GM19395 (cell line): Measurements from ENCODE around the gene SALL3.

Experiments
- ATAC-seq: cut with Tn5 transposase; IDR thresholded peaks from one replicate; pipeline ENCODE4 v1.9.1; 2021; ENCODE audit warnings: mild to moderate bottlenecking, moderate library complexity; ENCODE audit not compliant: unreplicated experiment

The SALL3 gene

GRCh38 chr18:78980279-78980771 lies 707 bp downstream of the SALL3 start:
- no peak for ATAC-seq

DNA sequence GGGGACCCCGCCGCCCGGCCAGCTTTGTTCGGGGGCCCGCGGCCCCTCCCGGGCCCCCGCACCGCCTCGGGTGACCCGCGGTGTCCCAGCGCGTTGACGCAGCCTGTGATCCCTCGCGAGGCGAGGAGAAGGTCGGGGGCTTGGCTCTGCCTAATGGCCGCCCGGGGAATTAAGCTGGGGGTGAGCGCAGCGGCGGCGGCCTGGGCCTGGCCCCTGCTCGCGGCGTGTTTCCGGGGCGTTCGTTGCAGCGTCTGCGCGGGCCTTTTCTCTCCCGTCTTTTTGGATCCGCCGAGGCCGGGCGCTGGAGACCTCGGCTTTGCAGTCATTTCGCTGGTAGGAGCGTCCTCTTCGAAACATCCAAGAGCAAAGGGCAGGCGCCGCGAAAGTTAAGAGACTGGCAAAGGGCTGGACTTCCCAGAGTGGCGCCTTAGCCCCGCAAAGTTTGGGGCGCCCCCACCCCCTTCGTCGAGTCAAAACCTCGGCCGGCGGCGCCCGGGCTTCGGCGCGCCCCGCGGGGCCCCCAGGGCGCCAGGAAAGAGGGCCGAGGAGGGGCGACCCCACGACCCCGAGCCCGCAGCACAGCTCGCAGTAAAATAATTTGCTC lies 1.3 kb downstream of the SALL3 start:
- no peak for ATAC-seq

DNA sequence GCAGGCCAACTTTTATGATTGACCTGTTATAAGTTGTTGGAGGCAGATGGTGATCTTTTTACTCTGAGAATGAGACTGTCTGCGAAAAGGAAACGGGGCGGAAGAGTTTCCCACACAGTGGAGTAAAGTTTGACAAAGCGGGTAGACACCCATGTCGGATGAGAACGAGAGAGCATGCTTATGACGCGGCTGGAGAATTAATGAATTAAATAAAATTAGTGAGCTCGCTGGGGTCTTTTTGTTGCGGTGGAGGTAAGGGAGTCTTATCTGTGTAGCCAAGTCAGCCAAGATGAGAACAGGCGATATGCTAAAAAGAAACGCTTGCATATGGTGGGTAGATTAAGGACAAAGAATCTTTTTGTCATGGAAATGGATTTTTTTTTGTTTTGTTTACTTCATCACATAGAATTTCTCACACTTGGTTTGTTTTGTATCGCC lies 1.8 kb downstream of the SALL3 start:
- ATAC-seq: no peak

- no peak for ATAC-seq
Observed at GRCh38 chr18:78981989-78982620, 2.5 kb downstream of the SALL3 start.

GRCh38 chr18:78983512-78983911 lies 3.9 kb downstream of the SALL3 start:
- no peak for ATAC-seq

GRCh38 chr18:78984941-78985784 lies 5.5 kb downstream of the SALL3 start:
- ATAC-seq: peak; percentile 68

GRCh38 chr18:78986018-78986481 lies 6.4 kb downstream of the SALL3 start:
- ATAC-seq: no peak

DNA sequence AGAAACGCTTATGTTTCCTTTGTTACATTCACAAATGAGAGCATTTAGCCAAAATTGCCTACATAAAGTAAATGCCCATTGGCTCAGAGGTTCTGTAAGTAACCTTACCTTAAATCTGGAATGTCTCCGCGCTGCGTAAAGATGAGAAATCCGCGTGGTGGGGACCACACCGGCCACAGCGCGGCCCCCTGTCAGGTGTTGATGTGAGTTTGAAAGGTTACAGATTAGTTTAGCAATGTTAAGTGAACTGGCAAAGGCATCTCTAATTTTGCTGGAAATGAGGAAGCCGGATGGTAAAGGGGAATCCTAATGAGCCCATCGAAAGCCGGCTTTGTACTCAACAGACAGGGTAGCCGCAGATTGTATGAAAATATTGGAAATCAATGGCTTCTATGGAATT lies 11.8 kb downstream of the SALL3 start:
- no peak for ATAC-seq

DNA sequence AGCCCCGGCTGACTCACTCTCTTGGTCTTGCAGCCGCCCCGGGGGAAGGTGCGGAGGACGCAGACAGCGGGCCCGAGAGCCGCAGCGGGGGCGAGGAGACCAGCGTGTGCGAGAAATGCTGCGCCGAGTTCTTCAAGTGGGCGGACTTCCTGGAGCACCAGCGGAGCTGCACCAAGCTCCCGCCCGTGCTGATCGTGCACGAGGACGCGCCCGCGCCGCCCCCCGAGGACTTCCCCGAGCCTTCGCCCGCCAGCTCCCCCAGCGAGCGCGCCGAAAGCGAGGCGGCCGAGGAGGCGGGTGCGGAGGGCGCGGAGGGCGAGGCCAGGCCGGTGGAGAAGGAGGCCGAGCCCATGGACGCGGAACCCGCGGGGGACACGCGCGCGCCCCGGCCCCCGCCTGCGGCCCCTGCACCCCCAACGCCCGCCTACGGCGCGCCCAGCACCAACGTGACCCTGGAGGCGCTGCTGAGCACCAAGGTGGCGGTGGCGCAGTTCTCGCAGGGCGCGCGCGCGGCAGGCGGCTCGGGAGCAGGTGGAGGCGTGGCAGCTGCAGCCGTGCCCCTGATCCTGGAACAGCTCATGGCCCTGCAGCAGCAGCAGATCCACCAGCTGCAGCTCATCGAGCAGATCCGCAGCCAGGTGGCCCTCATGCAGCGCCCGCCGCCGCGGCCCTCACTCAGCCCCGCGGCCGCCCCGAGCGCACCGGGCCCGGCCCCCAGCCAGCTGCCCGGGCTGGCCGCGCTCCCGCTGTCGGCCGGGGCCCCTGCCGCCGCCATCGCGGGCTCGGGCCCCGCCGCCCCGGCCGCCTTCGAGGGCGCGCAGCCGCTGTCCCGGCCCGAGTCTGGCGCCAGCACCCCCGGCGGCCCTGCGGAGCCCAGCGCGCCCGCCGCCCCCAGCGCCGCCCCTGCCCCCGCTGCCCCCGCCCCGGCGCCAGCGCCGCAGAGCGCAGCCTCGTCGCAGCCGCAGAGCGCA lies 12.7 kb downstream of the SALL3 start:
- no peak for ATAC-seq

GRCh38 chr18:78993014-78993926 lies 13.7 kb downstream of the SALL3 start:
- no peak for ATAC-seq

GRCh38 chr18:78994000-78994399 lies 14.4 kb downstream of the SALL3 start:
- ATAC-seq: no peak

DNA sequence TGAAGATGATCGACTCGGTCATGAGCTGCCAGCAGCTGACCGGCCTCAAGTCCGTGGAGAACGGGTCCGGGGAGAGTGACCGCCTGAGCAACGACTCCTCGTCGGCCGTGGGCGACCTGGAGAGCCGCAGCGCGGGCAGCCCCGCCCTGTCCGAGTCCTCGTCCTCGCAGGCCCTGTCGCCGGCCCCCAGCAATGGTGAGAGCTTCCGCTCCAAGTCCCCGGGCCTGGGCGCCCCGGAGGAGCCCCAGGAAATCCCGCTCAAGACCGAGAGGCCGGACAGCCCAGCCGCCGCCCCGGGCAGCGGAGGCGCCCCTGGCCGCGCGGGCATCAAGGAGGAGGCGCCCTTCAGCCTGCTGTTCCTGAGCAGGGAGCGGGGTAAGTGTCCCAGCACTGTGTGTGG lies 14.9 kb downstream of the SALL3 start:
- no peak for ATAC-seq

GRCh38 chr18:78994977-78995582 lies 15.5 kb downstream of the SALL3 start:
- no peak for ATAC-seq

DNA sequence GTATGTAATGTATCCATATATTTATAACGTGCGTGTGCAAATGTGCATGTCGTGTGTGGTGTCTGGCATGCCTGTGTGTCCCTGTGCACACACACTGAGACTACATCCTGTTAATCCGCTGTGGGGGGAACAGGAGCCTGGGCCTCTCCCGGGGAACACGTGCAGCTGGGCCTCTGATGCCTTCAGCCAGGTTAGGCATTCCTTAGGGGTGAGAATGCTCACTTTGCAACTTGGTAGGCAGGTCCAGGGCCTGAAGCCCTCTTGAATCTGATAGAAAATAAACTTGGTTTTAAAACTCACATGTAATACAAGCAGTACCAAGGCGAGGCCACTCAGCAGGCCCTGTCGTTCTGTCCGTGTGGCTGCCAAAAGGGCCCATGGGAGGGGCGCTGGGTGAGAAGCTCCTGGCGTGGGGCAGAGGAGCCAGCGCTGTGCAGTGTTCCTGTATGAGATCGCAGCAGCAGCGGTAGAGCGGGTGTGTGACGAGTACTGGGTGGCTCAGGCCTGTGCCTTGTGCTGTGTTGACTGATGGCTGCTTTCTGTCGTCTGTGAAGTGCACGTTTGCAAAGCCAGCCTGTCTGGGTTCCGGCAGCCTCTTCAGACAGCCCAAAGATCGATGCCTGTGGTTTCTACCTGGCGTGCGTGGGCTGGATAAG lies 16.2 kb downstream of the SALL3 start:
- no peak for ATAC-seq

GRCh38 chr18:78996741-78997490 lies 17.3 kb downstream of the SALL3 start:
- no peak for ATAC-seq

- no peak for ATAC-seq
Observed at GRCh38 chr18:78998371-78999071, 18.9 kb downstream of the SALL3 start.

DNA sequence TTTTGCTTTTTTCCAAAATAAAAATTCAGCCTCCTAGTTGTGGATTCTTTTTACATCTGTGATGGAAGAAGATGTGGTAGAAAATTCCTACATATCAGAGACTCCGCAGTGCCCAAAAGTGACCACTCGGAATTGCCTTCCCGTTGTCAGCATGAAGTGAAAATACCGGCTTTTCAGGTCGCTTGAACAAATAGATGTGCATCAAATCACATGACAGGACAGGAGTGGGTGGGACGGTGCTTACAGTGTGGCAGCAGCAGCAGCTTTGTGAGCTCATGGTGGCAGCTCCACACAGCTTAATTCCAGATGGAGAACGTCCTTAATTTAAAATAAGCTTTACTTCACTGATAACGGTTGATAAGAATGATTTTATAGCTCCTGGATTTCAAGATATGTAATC lies 20.3 kb downstream of the SALL3 start:
- no peak for ATAC-seq
